SH-SY5Y (cell line): ENCODE measurements around the gene PCK1.

Source experiments
- GATA2 ChIP-seq: IDR thresholded peaks from 2 replicates; pipeline ENCODE4 v1.6.1; 2011; ENCODE audit warnings: mild to moderate bottlenecking, low read depth, low read length
- GATA3 ChIP-seq: IDR thresholded peaks from 2 replicates; pipeline ENCODE4 v1.6.1; 2011; ENCODE audit warnings: low read depth, mild to moderate bottlenecking, low read length, moderate library complexity

- TF ChIP-seq GATA3, result no peak
- no peak for TF ChIP-seq GATA2
These were observed 52.6 kb downstream of the PCK1 start for GRCh38 chr20:57613481-57613921.
